Stomach (tissue), 9 donors: ENCODE measurements around the gene MAVS. TPM values are rescaled to one million over a fixed set of nuclear protein-coding genes. Genes with fewer than 3 reads are reported as not detected.

Experiments
- DNase-seq, 2 donors: peaks; one replicate each; pipeline versions ENCODE4 v3.0.0 to v3.0.0-alpha.2; 2013 to 2019
- H3K27ac ChIP-seq, 5 donors: fragments of 200-600 bp in 4 of 5; sonication (generic) in 4 of 5; one replicate each; pipeline ENCODE4 v1.5.1; 2013 to 2019; ENCODE audit warnings: mild to moderate bottlenecking in 1 of 5, moderate library complexity in 1 of 5
- H3K27me3 ChIP-seq, 3 donors: fragments of 200-600 bp; sonication (generic); one replicate each; pipeline ENCODE4 v1.5.1; 2017 to 2019; ENCODE audit warnings: mixed run types in 1 of 3
- H3K36me3 ChIP-seq, 4 donors: fragments of 200-600 bp; sonication (generic); 1 replicate in 3 of 4; 2 replicates in 1 of 4; pipeline ENCODE4 v1.5.1; 2016 to 2019
- H3K4me1 ChIP-seq, 4 donors: fragments of 200-600 bp; sonication (generic); one replicate each; pipeline ENCODE4 v1.5.1; 2016 to 2019
- H3K4me3 ChIP-seq, 4 donors: fragments of 200-600 bp; sonication (generic) in 3 of 4; one replicate each; pipeline ENCODE4 v1.5.1; 2016 to 2019; ENCODE audit warnings: mild to moderate bottlenecking in 1 of 4
- H3K9me3 ChIP-seq, 4 donors: fragments of 200-600 bp; sonication (generic); one replicate each; pipeline ENCODE4 v1.5.1; 2016 to 2019
- CTCF ChIP-seq, 7 experiments: fragments of 450-650 bp in 4 of 7; fragments of 200-600 bp in 3 of 7; sonication (generic) in 3 of 7; IDR thresholded peaks; one replicate each; pipeline ENCODE4 v1.5.1; 2016 to 2019; ENCODE audit warnings: antibody characterized with exemption in 7 of 7, control low read depth in 2 of 7, mild to moderate bottlenecking in 1 of 7
- EP300 ChIP-seq: sonication (generic); formaldehyde crosslinking; IDR thresholded peaks from one replicate; pipeline ENCODE4 v1.6.1; 2017; ENCODE audit warnings: antibody characterized with exemption
- POLR2A ChIP-seq, 4 donors: fragments of 450-650 bp; IDR thresholded peaks; one replicate each; pipeline ENCODE4 v1.6.1; 2016; ENCODE audit warnings: antibody characterized with exemption in 4 of 4, control low read depth in 2 of 4, mild to moderate bottlenecking in 1 of 4, moderate library complexity in 1 of 4
- POLR2AphosphoS5 ChIP-seq, 3 donors: sonication (generic); formaldehyde crosslinking; IDR thresholded peaks; one replicate each; pipeline ENCODE4 v1.6.1; 2016; ENCODE audit warnings: antibody characterized with exemption in 3 of 3
- WGBS, 5 donors: extraction: QIAGEN DNeasy Blood & Tissue Kit in 3 of 5; methylation state at CpG; one replicate each; pipeline versions ENCODE4 v1.1.5 to v1.1.7; 2013 to 2018; 5-methylcytosine and 5-hydroxymethylcytosine counted together
- intact Hi-C: fragments of 100-400 bp; cut with DNase I; formaldehyde crosslinking; loops from one replicate; pipeline ENCODE4 v1.15.1; 2023; ENCODE audit warnings: low total_unique reads
- polyA plus RNA-seq, 3 donors: library from polyadenylated mRNA; stranded (reverse); fragments of 200-250 nt; gene quantifications; one replicate each; pipeline ENCODE4 v1.2.3, GENCODE V29; 2013
- total RNA-seq, 5 donors: library from RNA; depleted of rRNA; stranded (reverse); fragments of >200 nt; gene quantifications; one replicate each; pipeline versions ENCODE4 v1.1.0 to v1.2.3, GENCODE V29; 2014 to 2016
- donor health status: healthy with polysubstance abuse.
- donor health status: Bipolar disorder and iron deficiency.
- donor health status: healthy.

MAVS gene
- total and polyA plus RNA-seq, 8 donors: 6.3 to 50.4 (median 30.8) TPM

- Histone ChIP-seq H3K27ac (no peak overlapping the region), H3K4me3 (no peak overlapping the region), H3K9me3 (no peaks in the 10 kb centered on the region), H3K36me3 (peaks cover 67 to 99% (median 98%) of the 10 kb centered on the region in 4 donors), H3K27me3 (no peaks in the 10 kb centered on the region), H3K4me1 (no peaks in the 10 kb centered on the region)
- WGBS, 5 donors: 79 to 86% (median 83%) methylated on average over 5 of the region's 5 CpGs
- intact Hi-C loops: no loop called here
- TF ChIP-seq CTCF (IDR thresholded peaks at IDR 0.05) (no peak), EP300 (no peak), POLR2A (IDR thresholded peaks at IDR 0.05) (no peak), POLR2AphosphoS5 (IDR thresholded peaks at IDR 0.05) (no peak)
- DNase-seq: no peak
Measured at GRCh38 chr20:3864518-3864917, 17.9 kb downstream of the MAVS start.

- intact Hi-C loops: no loop called here
- Histone ChIP-seq H3K9me3 (no peaks in the 10 kb centered on the region), H3K27ac (no peak overlapping the region), H3K4me1 (no peaks in the 10 kb centered on the region), H3K4me3 (no peak overlapping the region), H3K36me3 (peaks cover 65 to 99% (median 98%) of the 10 kb centered on the region in 4 donors), H3K27me3 (no peaks in the 10 kb centered on the region)
- DNase-seq: no peak
- TF ChIP-seq POLR2A (IDR thresholded peaks at IDR 0.05) (no peak), EP300 (no peak), CTCF (IDR thresholded peaks at IDR 0.05) (no peak), POLR2AphosphoS5 (IDR thresholded peaks at IDR 0.05) (no peak)
- 85 to 90% (median 89%) methylated on average over 12 to 14 of the region's 14 CpGs for WGBS, 5 donors
Measured at GRCh38 chr20:3865152-3865886, 18.7 kb downstream of the MAVS start.

GRCh38 chr20:3865887-3866407 is 19.3 kb downstream of the MAVS start:
- H3K27ac ChIP-seq: no peak overlapping the region
- peaks cover 60 to 96% (median 95%) of the 10 kb centered on the region in 4 donors for H3K36me3 ChIP-seq
- no peaks in the 10 kb centered on the region for H3K4me1 ChIP-seq
- TF ChIP-seq POLR2AphosphoS5 (IDR thresholded peaks at IDR 0.05): no peak
- TF ChIP-seq EP300: no peak
- no peak for TF ChIP-seq POLR2A (IDR thresholded peaks at IDR 0.05)
- no peak for TF ChIP-seq CTCF (IDR thresholded peaks at IDR 0.05)
- no peaks in the 10 kb centered on the region for H3K9me3 ChIP-seq
- H3K27me3 ChIP-seq: no peaks in the 10 kb centered on the region
- H3K4me3 ChIP-seq: no peak overlapping the region
- intact Hi-C loops: no loop called here
- 88 to 94% (median 93%) methylated on average over 10 to 14 of the region's 14 CpGs for WGBS, 5 donors
- no peak for DNase-seq

GRCh38 chr20:3866464-3866863 is 19.8 kb downstream of the MAVS start:
- peaks cover 55 to 96% (median 95%) of the 10 kb centered on the region in 4 donors for H3K36me3 ChIP-seq
- no peak overlapping the region for H3K4me3 ChIP-seq
- no peak for DNase-seq
- 79 to 84% (median 81%) methylated on average over 3 of the region's 3 CpGs; no CpG with 5 or more reads in 1 of the 5 donors for WGBS, 5 donors
- no peak overlapping the region for H3K27ac ChIP-seq
- H3K27me3 ChIP-seq: no peaks in the 10 kb centered on the region
- intact Hi-C loops: no loop called here
- no peaks in the 10 kb centered on the region for H3K9me3 ChIP-seq
- no peaks in the 10 kb centered on the region for H3K4me1 ChIP-seq
- TF ChIP-seq POLR2AphosphoS5 (IDR thresholded peaks at IDR 0.05): no peak
- no peak for TF ChIP-seq POLR2A (IDR thresholded peaks at IDR 0.05)
- no peak for TF ChIP-seq CTCF (IDR thresholded peaks at IDR 0.05)
- no peak for TF ChIP-seq EP300
